Dermis microvascular lymphatic vessel endothelial cell (primary cell): ENCODE data around the gene UBE2Q2. TPM values are rescaled to one million over a fixed set of nuclear protein-coding genes. Genes with fewer than 3 reads are reported as not detected.
A peak's percentile ranks its signal among the peaks of the same experiment; 100 is the strongest.
"Not testable (repeated sequence)": the region's sequence is repeated elsewhere in the genome, so short reads cannot be mapped to it uniquely, and the experiment has no call there.

ENCODE experiments used
- DNase-seq, 2 donors: peaks; one replicate each; pipeline versions ENCODE4 v3.0.0 to v3.0.0-alpha.2; 2010; ENCODE audit warnings: low read depth in 2 of 2
- total RNA-seq: library from RNA; depleted of rRNA; stranded (reverse); fragments of >200 nt; gene quantifications from 2 replicates; pipeline ENCODE4 v1.2.1, GENCODE V29; 2014

UBE2Q2 gene
- total RNA-seq = 44.2 and 51.3 TPM in 2 replicates

GRCh38 chr15:75842722-75843677 is at the start of gene UBE2Q2:
UBE2Q2 (plus strand) TSS chr15:75843447; CDS start chr15:75843667, 220 bp downstream.
- DNase-seq = peak; percentile 48 to 85

DNA sequence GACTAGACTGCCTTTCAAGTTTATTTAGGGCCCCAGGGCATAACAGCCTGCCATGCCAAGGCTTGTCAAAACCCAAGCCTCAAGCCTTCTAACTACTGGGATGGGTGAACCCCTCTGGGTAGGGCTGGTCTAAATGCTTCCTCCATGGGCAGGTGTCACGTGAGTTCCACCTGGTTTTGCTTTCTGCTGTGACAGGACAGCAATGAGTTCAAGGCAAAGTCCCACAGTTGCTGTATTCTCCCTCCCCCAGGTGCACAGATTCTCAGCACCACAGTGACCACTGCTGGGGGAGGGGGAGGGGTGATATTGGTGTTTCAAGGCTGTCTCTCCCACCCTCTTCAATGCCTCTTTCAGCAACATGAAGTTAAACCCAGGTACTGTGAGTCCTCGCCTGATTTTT is 46.9 kb upstream of the UBE2Q2 start:
- DNase-seq = no peak

DNA sequence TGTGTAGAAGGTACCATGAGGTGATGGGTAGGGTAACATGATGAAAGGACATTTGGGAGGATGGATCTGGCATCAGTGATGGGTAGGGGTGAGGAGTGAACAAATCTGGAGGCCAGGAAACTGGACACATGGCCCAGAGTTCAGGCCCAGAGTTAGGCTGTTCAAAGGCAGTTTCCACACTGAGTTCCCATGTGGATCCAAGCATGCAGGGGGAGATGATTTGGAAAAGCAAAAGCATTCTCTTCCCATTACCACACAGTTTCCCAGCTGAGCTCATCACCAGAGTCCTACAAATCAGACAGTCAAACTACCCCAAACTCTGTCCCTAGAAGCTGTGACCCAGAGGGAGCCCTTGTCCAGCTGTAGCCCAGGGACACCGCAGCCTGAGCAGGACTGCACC is 46.1 kb upstream of the UBE2Q2 start:
- not testable (repeated sequence) for DNase-seq

DNA sequence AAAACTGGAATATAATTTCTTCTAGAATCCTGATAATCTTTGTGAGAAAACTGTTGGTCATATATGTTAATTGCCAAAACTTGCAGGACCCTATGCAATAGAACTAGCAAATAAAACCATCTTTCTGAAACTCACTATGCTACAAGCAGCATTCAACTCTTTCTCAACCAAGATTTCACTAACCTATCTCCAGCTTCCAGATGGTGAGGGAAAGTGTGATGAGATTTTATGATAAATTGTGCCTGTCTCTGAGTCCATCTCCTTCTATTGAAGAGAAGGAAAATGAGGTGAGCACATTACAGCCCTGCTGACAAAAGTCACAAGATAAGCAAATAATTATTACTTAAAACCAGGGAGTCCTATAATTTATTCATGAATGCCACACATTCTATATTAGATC is 44.1 kb upstream of the UBE2Q2 start:
- DNase-seq = no peak

GRCh38 chr15:75800409-75800808 is 42.8 kb upstream of the UBE2Q2 start:
- not testable (repeated sequence) for DNase-seq

DNA sequence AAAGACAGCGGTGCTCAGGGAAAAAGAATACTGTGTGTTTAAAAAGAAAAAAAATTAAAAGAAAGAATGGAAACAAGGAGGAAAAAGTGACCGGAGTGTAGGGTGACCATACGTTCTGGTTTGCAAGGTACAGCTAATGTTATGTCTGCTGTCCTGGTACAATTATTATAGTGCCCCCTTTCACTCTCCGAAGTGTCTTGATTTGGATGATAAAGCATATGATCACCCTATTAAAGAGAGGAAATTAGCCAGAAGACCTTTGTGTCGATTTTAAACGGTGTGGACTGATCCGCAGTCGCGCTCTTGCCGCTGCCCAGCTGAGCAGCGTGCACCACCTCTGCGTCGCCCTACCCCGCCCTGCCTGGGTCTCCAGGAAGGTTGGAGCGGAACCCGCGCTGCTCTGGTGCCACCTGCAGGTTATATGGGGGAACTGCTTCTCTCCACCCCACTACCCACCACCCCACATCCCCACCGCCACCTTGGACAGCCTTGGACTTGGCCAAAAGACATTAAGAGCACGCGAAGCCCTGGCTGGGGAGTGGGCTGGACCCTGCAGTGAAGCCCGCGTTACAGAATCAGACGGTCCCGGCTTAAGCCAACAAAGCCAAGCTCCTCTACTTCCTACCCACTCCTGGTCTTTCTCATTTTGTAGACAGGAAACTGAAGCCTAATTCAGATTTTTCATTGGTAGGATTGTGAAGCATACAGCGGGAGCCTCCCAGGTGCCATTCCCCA is 41.2 kb upstream of the UBE2Q2 start:
- peak; percentile 30 to 69 for DNase-seq

DNA sequence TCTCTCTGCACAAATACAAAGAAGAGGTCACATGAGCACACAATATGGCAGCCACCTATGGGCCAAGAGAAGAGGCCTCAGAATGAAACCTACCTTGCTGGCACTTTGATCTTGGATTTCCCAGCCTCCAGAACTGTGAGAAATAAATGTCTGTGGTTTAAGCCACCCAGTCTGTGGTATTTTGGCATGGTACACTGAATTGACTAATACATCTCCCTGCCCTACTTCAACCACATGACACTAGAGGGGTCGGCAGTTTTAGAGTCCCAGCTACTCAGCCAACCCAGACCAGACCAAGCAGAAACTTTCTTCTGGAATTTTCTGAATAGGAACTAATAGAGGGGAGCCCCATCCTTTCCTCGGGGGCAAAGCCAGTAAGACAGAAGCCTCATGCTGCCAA is 35.8 kb upstream of the UBE2Q2 start:
- DNase-seq = not testable (repeated sequence)

GRCh38 chr15:75808009-75808408 is 35.2 kb upstream of the UBE2Q2 start:
- DNase-seq = not testable (repeated sequence)

GRCh38 chr15:75808563-75808962 is 34.7 kb upstream of the UBE2Q2 start:
- DNase-seq = no peak

DNA sequence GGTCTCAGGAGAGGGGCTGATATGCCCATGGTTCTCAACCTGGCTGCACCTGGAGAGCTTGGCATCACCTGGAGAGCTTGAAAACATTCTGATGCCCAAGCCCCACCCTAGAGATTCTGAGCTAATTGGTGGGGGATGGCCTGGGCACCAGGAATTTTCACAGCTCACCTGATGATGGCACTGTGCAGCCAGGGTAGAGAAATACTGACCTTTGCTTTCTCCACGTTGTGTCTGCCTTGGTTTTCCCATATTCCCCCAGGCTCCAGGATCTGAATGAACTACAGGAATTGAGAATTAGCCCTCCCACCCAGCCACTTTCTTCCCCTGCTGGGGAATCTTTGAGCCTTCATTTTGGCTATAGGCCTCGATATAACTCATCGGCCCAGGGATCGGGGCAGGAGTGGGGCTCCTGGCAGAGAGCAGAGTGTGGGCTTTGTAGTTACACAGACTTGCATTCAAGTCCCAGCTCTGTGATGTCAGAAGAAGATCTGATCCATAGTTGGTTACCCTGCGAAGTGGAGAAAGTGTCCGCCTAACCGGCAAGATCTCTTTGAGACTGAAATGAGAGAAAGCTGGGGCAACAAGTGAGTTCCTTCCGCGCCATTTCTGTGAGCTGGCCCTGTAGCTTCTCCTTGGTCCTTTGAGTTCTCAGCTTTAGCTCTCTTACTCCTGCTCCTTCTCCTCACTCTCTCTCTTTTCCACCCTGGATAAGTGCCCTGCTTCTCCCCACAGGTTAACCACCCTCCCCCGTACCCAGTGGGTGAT is 33.1 kb upstream of the UBE2Q2 start:
- DNase-seq = peak; percentile 40 to 56

DNA sequence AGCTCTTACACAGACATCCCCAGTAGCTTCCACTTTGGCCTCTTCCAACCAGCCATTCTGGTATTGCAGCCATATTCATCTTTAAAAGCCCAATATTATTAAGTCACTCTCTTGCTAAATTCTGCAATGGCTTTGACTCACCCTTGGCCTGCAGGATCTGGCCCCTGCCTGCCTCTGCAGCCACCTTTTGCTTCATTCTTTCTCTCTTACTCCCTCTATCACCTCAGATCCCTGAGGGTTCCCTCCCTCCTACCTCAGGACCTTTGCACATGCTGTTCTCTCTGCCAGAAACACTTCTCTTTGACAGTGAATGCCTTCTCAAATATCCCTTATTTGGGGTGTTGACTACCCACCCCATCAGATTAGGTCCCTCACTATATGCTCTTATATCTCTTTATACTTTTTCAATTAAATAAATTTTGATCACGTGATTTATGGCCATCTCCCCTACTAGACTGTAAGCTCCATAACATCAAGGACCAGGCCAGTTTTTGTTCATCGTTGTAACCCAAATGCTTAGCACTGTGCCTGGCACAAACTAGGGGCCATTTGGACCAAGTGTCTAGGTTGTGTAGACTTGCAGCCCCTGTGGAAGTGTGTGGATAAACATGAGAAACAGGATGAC is 32.3 kb upstream of the UBE2Q2 start:
- DNase-seq = no peak

DNA sequence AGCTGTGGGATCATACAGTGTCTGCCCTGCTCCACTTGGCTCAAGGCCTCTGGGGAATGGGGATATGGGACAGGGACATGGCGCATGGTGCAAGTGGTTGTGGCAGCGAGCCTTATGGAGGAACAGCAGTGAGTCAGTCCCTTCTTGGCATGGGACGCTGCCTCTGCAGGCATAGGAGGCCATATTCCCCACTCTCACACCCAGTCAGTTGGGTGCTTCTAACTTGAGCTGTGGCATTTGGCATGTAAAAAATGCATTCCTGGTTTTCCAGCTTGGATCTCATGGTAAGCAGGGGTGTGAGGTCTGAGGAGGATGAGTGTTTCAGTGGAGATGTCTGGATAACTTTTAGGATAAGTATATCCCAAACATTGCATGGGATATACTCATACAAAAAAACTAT is 31.6 kb upstream of the UBE2Q2 start:
- DNase-seq = no peak

- no peak for DNase-seq
Measured at GRCh38 chr15:75814794-75815193, 28.5 kb upstream of the UBE2Q2 start.

DNA sequence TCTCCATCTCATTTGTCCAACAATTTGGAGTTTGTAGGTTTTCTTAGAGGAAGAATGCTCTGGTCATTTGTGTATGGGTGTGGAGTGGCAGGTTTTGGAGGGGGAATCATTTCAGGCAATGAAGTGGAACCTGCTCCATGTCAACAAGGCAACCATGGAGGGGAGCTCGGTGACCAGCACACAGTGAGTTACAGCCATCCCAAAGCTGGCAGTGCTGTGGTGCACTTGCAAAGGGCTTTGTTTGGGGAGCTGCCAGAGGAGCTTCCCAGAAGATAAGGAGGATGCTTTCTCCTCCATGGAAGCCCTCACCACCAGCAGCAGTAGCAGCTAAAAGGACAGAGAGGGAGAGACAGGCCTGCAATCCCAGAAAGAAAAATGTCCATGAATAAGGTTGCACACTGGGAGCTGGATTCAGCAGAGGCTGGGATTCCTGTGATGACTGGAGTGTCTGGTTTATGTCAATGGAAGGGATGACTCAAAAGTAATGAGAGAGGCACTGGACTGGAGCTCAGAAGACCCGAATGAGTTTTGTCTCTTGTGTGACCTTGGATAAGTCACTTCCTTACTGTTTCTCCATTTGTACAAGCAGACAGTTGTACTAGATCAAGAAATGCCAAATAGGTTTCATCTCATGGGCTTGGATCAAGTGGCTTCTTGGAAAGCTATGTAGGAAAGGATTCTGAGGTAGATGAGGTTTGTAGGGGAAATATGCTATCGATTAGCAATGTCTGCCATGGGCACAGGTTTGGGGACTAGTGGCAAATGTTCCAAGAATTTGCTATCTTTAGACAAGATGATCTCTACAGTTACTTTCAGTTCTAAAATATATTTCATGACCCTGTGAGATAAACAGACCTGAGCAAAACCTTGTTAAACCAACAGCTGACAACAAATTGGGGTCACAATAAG is 27.2 kb upstream of the UBE2Q2 start:
- no peak for DNase-seq

GRCh38 chr15:75817138-75817935 is 25.9 kb upstream of the UBE2Q2 start:
- no peak for DNase-seq

GRCh38 chr15:75820206-75820605 is 23.0 kb upstream of the UBE2Q2 start:
- no peak for DNase-seq

GRCh38 chr15:75821786-75822345 is 21.4 kb upstream of the UBE2Q2 start:
- no peak for DNase-seq

GRCh38 chr15:75822685-75823278 is 20.5 kb upstream of the UBE2Q2 start:
- DNase-seq = no peak
